Stomach smooth muscle (tissue), 2 donors: Measurements from ENCODE around the gene TTLL9.
"Not testable (repeated sequence)": the region's sequence is repeated elsewhere in the genome, so short reads cannot be mapped to it uniquely, and the experiment has no call there.

Experiments used
- H3K27ac ChIP-seq: one replicate; pipeline ENCODE4 v1.7.0; 2013; ENCODE audit warnings: mild to moderate bottlenecking, low read length, inconsistent platforms
- H3K27me3 ChIP-seq, 2 donors: one replicate each; pipeline ENCODE4 v1.7.0; 2013; ENCODE audit warnings: low read length in 2 of 2; ENCODE audit not compliant: insufficient read depth in 2 of 2, control insufficient read depth in 1 of 2
- H3K36me3 ChIP-seq, 2 donors: one replicate each; pipeline ENCODE4 v1.7.0; 2013; ENCODE audit warnings: low read length in 2 of 2; ENCODE audit not compliant: control insufficient read depth in 2 of 2, insufficient read depth in 2 of 2
- H3K4me1 ChIP-seq: one replicate; pipeline ENCODE4 v1.7.0; 2013; ENCODE audit warnings: low read length; ENCODE audit not compliant: control insufficient read depth, insufficient read depth
- H3K4me3 ChIP-seq, 2 donors: one replicate each; pipeline ENCODE4 v1.7.0; 2013; ENCODE audit warnings: low read length in 2 of 2
- H3K9ac ChIP-seq, 2 donors: one replicate each; pipeline ENCODE4 v1.7.0; 2013; ENCODE audit warnings: low read length in 2 of 2, mild to moderate bottlenecking in 1 of 2
- H3K9me3 ChIP-seq, 2 donors: one replicate each; pipeline ENCODE4 v1.7.0; 2013; ENCODE audit warnings: low read length in 2 of 2; ENCODE audit not compliant: control insufficient read depth in 2 of 2
- donor health status: healthy.
- donor health status: Pancreatic carcinoma.

The TTLL9 gene

DNA sequence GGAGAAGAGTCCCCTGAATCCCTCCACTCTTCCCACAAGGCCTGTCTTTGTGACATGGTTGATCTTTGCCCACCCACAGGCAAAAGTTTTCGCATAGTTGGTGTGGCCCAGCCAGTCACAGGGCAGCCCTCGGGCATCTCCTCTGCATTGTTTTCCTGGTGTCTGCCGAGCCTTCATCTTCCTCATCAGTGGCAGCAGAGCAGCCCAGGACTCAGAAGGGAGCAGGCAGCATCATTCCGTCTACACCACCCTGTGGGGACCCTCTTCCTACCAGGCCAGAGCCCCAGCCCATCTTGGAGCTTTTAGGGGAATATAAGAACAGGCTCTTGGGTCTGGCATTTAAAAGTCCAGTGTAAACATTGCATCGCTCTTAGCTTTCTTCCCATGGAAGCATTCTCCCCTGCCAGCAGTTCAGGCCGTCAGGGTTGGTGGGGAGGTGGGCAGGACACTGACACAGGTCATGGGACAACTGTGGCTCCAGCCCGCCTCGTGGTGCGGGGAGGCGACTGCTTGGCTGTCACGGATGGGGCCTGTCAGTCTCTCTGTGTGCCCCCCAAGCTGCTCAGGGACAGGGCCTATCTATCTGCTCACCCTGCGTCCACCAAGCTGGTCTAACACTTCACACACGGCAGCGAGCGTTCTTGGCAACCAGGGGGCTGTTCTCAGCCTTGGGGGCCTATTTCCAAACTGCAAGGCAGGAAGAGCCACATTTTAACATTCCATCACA lies 43.2 kb downstream of the TTLL9 start:
- H3K27me3 ChIP-seq: peaks cover 0 to 2% of the 10 kb centered on the region in 2 donors
- no peaks in the 10 kb centered on the region for H3K9me3 ChIP-seq
- peaks cover 6% of the 10 kb centered on the region for H3K4me1 ChIP-seq
- no peak overlapping the region for H3K27ac ChIP-seq
- H3K4me3 ChIP-seq: no peak overlapping the region
- no peak overlapping the region for H3K9ac ChIP-seq
- no peaks in the 10 kb centered on the region for H3K36me3 ChIP-seq

DNA sequence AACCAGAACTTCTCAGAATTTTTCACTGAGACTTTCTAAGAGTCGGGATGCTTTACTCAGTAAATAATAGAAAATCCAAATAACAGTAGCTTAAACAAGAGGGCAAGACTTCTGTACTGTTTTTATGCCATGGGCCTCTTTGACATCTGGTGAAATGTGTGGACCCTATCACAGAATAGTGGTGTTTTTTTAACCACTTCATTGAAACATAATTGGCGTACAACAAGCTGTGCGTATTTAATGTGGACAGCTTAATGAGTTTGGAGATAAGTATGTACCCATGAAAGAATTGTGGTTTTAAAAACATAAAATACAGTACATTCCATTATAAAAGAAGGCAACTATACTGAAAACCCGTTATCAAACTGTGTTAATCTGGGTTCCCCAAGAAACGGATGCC lies 43.7 kb downstream of the TTLL9 start:
- Histone ChIP-seq H3K36me3 (no peaks in the 10 kb centered on the region), H3K27me3 (peaks cover 0 to 5% of the 10 kb centered on the region in 2 donors), H3K4me1 (peaks cover 6% of the 10 kb centered on the region), H3K27ac (no peak overlapping the region), H3K9ac (no peak overlapping the region), H3K9me3 (no peaks in the 10 kb centered on the region), H3K4me3 (no peak overlapping the region)

DNA sequence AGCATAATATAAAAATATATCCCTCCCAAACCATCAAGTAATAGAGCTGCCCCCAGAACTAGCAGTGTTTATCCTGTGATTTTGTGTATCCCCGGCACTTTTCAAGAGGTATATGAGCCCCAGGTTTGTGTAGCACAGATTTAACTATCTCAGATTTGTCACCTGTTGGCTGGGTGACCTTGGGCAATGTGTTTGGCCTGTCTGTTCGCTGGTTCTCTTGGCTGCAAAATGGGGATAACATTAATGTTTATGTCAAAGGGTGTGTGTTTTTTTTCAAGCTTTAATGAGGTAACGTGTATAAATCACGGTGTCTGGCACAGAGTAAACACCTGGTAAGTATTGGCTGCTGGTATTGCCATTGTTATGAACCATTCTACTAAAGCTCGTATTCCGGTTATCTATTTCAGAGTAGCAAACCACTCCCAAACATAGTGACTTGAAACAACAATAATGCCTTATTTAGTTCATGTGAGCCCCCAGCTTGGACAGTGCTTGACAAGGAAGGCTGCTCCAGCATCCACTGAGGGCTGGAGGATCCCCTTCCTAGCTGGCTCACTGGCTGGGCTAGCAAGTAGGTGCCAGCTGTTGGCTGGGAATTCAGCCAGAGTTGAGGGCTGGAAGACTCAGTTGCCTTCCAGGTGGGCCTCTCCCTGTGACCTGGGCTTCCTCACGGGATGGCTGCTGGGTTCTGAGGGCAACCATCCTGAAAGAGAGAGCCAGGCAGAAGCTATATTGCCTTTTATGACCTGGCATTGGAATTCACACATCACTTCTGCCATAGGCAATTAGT lies 45.3 kb downstream of the TTLL9 start:
- H3K27me3 ChIP-seq: peaks cover 3 to 12% of the 10 kb centered on the region in 2 donors
- no peak overlapping the region for H3K27ac ChIP-seq
- H3K4me3 ChIP-seq: no peak overlapping the region
- no peak overlapping the region for H3K9ac ChIP-seq
- H3K36me3 ChIP-seq: no peaks in the 10 kb centered on the region
- H3K9me3 ChIP-seq: no peaks in the 10 kb centered on the region
- peaks cover 6% of the 10 kb centered on the region for H3K4me1 ChIP-seq

DNA sequence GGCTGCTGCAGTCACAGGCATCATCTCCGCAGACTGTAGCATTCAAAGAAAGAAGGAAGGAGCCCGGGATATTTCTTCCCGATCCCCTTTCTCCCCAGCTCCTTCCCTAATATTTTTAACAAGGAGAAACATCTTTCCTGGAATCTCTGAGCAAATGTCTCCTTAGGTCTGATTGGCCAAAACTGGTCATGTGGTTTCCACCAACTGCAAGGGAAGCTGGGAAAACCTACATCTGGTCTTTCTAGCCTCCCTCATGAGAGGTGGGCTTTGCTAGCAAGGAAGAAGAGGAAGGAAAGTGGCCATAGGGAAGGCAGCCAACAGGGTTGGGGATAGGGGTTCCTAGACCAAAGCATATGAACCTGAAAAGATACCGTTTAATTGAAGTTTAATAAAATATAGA lies 46.3 kb downstream of the TTLL9 start:
- no peak overlapping the region for H3K9ac ChIP-seq
- H3K9me3 ChIP-seq: no peaks in the 10 kb centered on the region
- H3K4me3 ChIP-seq: no peak overlapping the region
- peaks cover 5 to 12% of the 10 kb centered on the region in 2 donors for H3K27me3 ChIP-seq
- H3K27ac ChIP-seq: no peak overlapping the region
- no peaks in the 10 kb centered on the region for H3K36me3 ChIP-seq
- H3K4me1 ChIP-seq: peaks cover 6% of the 10 kb centered on the region

DNA sequence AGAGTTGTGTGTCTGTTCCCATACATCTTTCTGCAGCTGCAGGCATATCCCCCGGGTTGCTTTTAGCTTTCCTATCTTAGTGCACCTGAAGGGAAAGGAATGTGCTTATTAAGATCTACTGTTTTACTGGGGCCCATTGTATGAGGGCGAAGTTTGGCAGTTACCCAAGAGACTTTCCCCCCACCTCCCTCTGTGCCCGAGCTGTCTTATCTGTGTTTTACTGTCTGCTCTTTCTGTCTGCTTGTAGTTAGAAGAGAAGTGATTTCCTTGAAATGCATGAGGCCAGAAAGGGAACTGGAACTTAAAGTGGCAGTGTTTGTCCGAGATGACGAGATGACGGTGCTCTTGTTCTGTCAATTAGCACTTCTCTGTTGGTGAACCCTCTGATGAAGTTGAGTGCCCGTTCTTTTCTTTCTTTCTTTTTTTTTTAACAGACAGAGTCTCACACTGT lies 47.6 kb downstream of the TTLL9 start:
- not testable (repeated sequence) for H3K27ac ChIP-seq, H3K9ac ChIP-seq, H3K9me3 ChIP-seq, H3K36me3 ChIP-seq, H3K4me1 ChIP-seq, H3K4me3 ChIP-seq
- H3K27me3 ChIP-seq: peaks cover 5 to 12% of the 10 kb centered on the region in 2 donors

DNA sequence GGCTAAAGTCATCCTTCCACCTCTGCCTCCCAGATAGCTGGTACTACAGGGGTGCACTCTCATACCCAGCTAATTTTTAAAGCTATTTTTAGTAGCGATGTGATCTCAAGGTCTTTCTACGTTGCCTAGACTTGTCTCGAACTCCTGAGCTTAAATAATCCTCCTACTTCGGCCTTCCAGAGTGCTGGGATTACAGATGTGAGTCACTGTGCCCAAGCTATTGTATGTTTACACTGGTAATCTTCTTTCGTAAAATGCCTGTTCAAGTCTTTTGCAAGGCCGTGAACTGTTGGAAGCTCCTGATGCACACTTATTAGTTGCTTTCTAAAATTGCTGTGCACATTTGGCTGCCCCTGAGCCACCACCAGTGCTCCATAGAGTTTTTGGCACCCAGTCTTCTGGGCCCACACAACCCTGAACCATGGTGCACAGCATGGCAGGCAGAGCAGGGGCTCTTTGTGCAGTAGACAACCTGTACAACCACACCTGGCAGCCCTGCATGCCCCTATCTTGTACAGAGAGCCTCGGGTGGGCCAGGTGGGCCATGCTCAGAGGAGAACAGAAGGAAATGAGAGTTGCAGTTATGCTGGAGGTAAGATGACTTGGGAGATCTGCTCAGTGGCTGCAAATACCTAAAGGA lies 48.2 kb downstream of the TTLL9 start:
- Histone ChIP-seq H3K36me3 (no peaks in the 10 kb centered on the region), H3K27me3 (peaks cover 5 to 11% of the 10 kb centered on the region in 2 donors), H3K4me3 (no peak overlapping the region), H3K9me3 (no peaks in the 10 kb centered on the region), H3K9ac (no peak overlapping the region), H3K27ac (no peak overlapping the region), H3K4me1 (peaks cover 6% of the 10 kb centered on the region)

DNA sequence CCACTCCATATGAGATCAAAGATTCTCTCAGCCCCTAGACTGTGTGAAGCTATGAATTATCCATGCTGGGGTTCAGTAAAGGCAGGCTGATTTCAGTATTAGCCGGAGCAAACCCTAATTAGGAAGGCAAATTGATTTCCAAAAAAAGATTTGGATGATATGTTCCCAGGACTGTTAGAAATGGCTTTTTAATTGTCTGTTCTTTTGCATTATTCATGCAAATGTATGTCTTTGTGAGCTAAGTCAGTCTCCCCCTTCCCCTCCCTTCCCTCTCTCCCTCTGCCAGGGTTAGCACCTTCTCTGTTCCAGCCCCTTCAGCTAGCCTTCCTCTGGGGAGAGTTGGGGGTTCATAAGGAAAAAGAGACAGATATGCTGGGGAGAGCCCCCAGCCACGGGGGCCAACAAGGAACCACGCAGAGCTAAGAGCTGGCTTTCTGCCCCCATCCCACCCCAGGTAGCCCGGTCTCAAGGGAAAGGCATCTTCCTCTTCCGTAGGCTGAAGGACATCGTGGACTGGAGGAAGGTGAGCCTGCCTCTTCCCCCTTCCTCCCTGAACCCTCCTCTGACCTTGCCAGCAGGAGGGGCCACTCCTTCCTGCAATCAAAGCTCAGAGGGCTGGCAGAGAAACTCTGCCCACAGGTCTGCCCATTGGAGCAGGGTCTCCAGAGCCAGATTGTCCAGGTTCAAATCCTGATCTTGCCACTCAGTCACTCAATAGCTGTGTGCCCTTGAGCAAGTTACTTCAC lies 49.1 kb downstream of the TTLL9 start:
- peaks cover 9 to 11% of the 10 kb centered on the region in 2 donors for H3K27me3 ChIP-seq
- H3K4me1 ChIP-seq: peaks cover 6% of the 10 kb centered on the region
- no peak overlapping the region for H3K27ac ChIP-seq
- H3K9me3 ChIP-seq: no peaks in the 10 kb centered on the region
- no peaks in the 10 kb centered on the region for H3K36me3 ChIP-seq
- H3K9ac ChIP-seq: no peak overlapping the region
- no peak overlapping the region for H3K4me3 ChIP-seq

DNA sequence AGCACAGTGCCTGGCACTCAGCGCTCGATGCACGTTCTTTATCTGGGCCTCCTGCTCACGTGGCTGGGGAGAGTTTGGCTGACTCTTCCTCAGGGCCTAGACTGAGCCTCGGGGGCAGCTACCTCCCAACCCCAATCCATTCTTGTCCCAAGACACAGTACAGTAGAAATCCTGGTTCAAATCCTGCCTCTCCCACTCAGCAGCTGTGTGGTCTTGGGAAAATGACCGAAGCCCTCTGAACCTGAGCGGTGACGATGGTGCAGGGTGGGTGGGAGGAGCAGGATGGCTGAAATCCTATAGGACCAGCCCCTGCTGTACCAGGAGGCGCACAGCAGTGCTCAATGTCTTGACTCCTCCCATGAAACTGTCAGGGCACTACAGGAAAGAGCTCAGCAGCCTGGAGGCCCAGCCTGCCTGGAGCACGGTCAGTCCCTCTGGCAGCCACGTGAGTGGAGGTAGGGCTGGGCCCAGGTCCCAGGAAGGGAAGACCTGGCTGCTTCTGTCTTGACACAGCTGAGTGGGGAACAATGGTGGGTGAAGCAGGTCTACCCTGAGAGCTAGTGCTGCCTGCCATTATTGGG lies 49.9 kb downstream of the TTLL9 start:
- H3K36me3 ChIP-seq: no peaks in the 10 kb centered on the region
- H3K9ac ChIP-seq: no peak overlapping the region
- peaks cover 9 to 11% of the 10 kb centered on the region in 2 donors for H3K27me3 ChIP-seq
- no peak overlapping the region for H3K4me3 ChIP-seq
- peaks cover 6% of the 10 kb centered on the region for H3K4me1 ChIP-seq
- H3K9me3 ChIP-seq: no peaks in the 10 kb centered on the region
- H3K27ac ChIP-seq: no peak overlapping the region

DNA sequence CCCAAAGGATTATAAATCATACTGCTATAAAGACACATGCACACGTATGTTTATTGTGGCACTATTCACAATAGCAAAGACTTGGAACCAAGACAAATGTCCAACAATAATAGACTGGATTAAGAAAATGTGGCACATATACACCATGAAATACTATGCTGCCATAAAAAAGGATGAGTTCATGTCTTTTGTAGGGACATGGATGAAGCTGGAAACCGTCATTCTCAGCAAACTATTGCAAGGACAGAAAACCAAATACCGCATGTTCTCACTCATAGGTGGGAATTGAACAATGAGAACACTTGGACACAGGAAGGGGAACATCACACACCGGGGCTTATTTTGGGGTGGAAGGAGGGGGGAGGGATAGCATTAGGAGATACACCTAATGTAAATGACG lies 51.0 kb downstream of the TTLL9 start:
- peaks cover 9 to 18% of the 10 kb centered on the region in 2 donors for H3K27me3 ChIP-seq
- H3K4me1 ChIP-seq, H3K36me3 ChIP-seq, H3K27ac ChIP-seq, H3K4me3 ChIP-seq, H3K9me3 ChIP-seq, H3K9ac ChIP-seq: not testable (repeated sequence)

DNA sequence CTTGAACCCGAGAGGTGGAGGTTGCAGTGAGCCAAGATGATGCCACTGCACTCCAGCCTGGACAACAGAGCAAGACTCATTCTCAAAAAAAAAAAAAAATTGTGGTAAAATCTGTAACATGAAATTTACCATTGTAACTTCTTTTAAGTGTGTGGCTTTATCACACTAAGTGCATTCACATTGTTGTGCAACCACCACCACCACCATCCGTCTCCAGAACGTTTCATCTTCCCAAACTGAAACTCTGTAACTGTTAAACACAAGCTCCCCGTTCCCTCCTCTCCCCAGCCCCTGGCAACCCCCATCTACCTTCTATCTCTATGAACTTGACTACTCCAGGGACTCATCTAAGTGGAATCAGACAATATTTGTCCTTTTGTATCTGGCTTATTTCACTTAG lies 51.7 kb downstream of the TTLL9 start:
- no peak overlapping the region for H3K4me3 ChIP-seq
- no peak overlapping the region for H3K9ac ChIP-seq
- H3K27ac ChIP-seq: no peak overlapping the region
- H3K27me3 ChIP-seq: peaks cover 9 to 18% of the 10 kb centered on the region in 2 donors
- H3K36me3 ChIP-seq: no peaks in the 10 kb centered on the region
- no peaks in the 10 kb centered on the region for H3K4me1 ChIP-seq
- H3K9me3 ChIP-seq: no peaks in the 10 kb centered on the region
